ENCODE measurements around the gene THSD4.

GRCh38 chr15:71509139-71509538, 393.9 kb downstream of the THSD4 start:
- TF ChIP-seq CTCF (IDR thresholded peaks at IDR 0.05): no peak
- TF ChIP-seq REST (IDR thresholded peaks at IDR 0.05; ENCODE audit: insufficient read depth in 1 of 2, low read depth in 2 of 2, low read length in 1 of 2): no peak
- TF ChIP-seq POLR2AphosphoS5 (IDR thresholded peaks at IDR 0.05; ENCODE audit: low read depth, low read length): no peak
- no peak for TF ChIP-seq SIN3A (IDR thresholded peaks at IDR 0.05; ENCODE audit: borderline replicate concordance, insufficient read depth, low read depth, low read length)
- no peak for TF ChIP-seq TCF7L2 (IDR thresholded peaks at IDR 0.05; ENCODE audit: low read depth, low read length)
